ENCODE results near the gene GRIP1.

Gene GRIP1

GRCh38 chr12:66331016-66331415, 347.9 kb downstream of the GRIP1 start:
- H3K4me3 ChIP-seq (ENCODE audit: insufficient read depth, low read length, poor library complexity, severe bottlenecking), result no peak overlapping the region
- H3K27ac ChIP-seq (ENCODE audit: low read depth, low read length), result no peak overlapping the region
- TF ChIP-seq EZH2phosphoT487 (conservative IDR thresholded peaks at IDR 0.05; ENCODE audit: low read length) (no peak), CTCF (IDR thresholded peaks at IDR 0.05; ENCODE audit: insufficient read depth, low read length, poor library complexity, severe bottlenecking) (no peak)
- no peaks in the 10 kb centered on the region for H4K20me1 ChIP-seq (ENCODE audit: low read depth, low read length)
- H3F3A ChIP-seq (ENCODE audit: insufficient read depth), result no peaks in the 10 kb centered on the region
- no peaks in the 10 kb centered on the region for H3K36me3 ChIP-seq (ENCODE audit: low read length)
- no peaks in the 10 kb centered on the region for H3K9me2 ChIP-seq (replicated peaks; ENCODE audit: insufficient read depth, low read length)
- no peaks in the 10 kb centered on the region for H3K79me2 ChIP-seq (ENCODE audit: insufficient read depth, low read length)
- no peaks in the 10 kb centered on the region for H3K9me3 ChIP-seq (ENCODE audit: insufficient read depth, low read length)
- H2AFZ ChIP-seq (ENCODE audit: low read depth, low read length, severe bottlenecking), result no peak overlapping the region
- no peak overlapping the region for H3K4me2 ChIP-seq (ENCODE audit: low read depth, low read length, poor library complexity, severe bottlenecking)
- no peak overlapping the region for H3K9ac ChIP-seq (ENCODE audit: low read length)
- H3K27me3 ChIP-seq (ENCODE audit: low read length), result no peaks in the 10 kb centered on the region

- no peak overlapping the region for H3K4me3 ChIP-seq (ENCODE audit: insufficient read depth, low read length, poor library complexity, severe bottlenecking)
- no peaks in the 10 kb centered on the region for H3K27me3 ChIP-seq (ENCODE audit: low read length)
- H3K9me3 ChIP-seq (ENCODE audit: insufficient read depth, low read length), result no peaks in the 10 kb centered on the region
- H2AFZ ChIP-seq (ENCODE audit: low read depth, low read length, severe bottlenecking), result no peak overlapping the region
- H3K9me2 ChIP-seq (replicated peaks; ENCODE audit: insufficient read depth, low read length), result no peaks in the 10 kb centered on the region
- H3K79me2 ChIP-seq (ENCODE audit: insufficient read depth, low read length), result no peaks in the 10 kb centered on the region
- H3K9ac ChIP-seq (ENCODE audit: low read length), result no peak overlapping the region
- H3F3A ChIP-seq (ENCODE audit: insufficient read depth), result no peaks in the 10 kb centered on the region
- no peak overlapping the region for H3K27ac ChIP-seq (ENCODE audit: low read depth, low read length)
- no peaks in the 10 kb centered on the region for H4K20me1 ChIP-seq (ENCODE audit: low read depth, low read length)
- no peak overlapping the region for H3K4me2 ChIP-seq (ENCODE audit: low read depth, low read length, poor library complexity, severe bottlenecking)
- TF ChIP-seq EZH2phosphoT487 (conservative IDR thresholded peaks at IDR 0.05; ENCODE audit: low read length), result no peak
- TF ChIP-seq CTCF (IDR thresholded peaks at IDR 0.05; ENCODE audit: insufficient read depth, low read length, poor library complexity, severe bottlenecking), result no peak
- no peaks in the 10 kb centered on the region for H3K36me3 ChIP-seq (ENCODE audit: low read length)
These were observed 348.9 kb downstream of the GRIP1 start for GRCh38 chr12:66329941-66330340.

- Histone ChIP-seq H3K27me3 (ENCODE audit: low read length) (no peaks in the 10 kb centered on the region), H4K20me1 (ENCODE audit: low read depth, low read length) (no peaks in the 10 kb centered on the region), H3K9me2 (replicated peaks; ENCODE audit: insufficient read depth, low read length) (no peaks in the 10 kb centered on the region), H3K36me3 (ENCODE audit: low read length) (no peaks in the 10 kb centered on the region), H3K4me2 (ENCODE audit: low read depth, low read length, poor library complexity, severe bottlenecking) (no peak overlapping the region), H3F3A (ENCODE audit: insufficient read depth) (no peaks in the 10 kb centered on the region), H2AFZ (ENCODE audit: low read depth, low read length, severe bottlenecking) (no peak overlapping the region), H3K9me3 (ENCODE audit: insufficient read depth, low read length) (no peaks in the 10 kb centered on the region), H3K4me3 (ENCODE audit: insufficient read depth, low read length, poor library complexity, severe bottlenecking) (no peak overlapping the region), H3K27ac (ENCODE audit: low read depth, low read length) (no peak overlapping the region), H3K9ac (ENCODE audit: low read length) (no peak overlapping the region), H3K79me2 (ENCODE audit: insufficient read depth, low read length) (no peaks in the 10 kb centered on the region)
- TF ChIP-seq EZH2phosphoT487 (conservative IDR thresholded peaks at IDR 0.05; ENCODE audit: low read length), result no peak
- TF ChIP-seq CTCF (IDR thresholded peaks at IDR 0.05; ENCODE audit: insufficient read depth, low read length, poor library complexity, severe bottlenecking), result no peak
These were observed 355.9 kb downstream of the GRIP1 start for GRCh38 chr12:66323017-66323416.

All from SU-DHL-6 (cell line).